Left ventricle myocardium inferior (tissue), 1 donor: ENCODE data around the gene ADPRM. TPM values are rescaled to one million over a fixed set of nuclear protein-coding genes. Genes with fewer than 3 reads are reported as not detected.

ENCODE experiments used
- DNase-seq: peaks from one replicate; pipeline ENCODE4 v3.0.0-alpha.2; 2020
- H3K27ac ChIP-seq: fragments of 200-600 bp; replicated peaks from 2 replicates; pipeline ENCODE4 v1.8.0; 2021
- H3K27me3 ChIP-seq: fragments of 200-600 bp; 2 replicates; pipeline ENCODE4 v1.8.0; 2021; ENCODE audit warnings: low read depth
- H3K36me3 ChIP-seq: fragments of 200-600 bp; 2 replicates; pipeline ENCODE4 v1.8.0; 2021
- H3K4me1 ChIP-seq: fragments of 200-600 bp; 2 replicates; pipeline ENCODE4 v1.8.0; 2021
- H3K4me3 ChIP-seq: fragments of 200-600 bp; 2 replicates; pipeline ENCODE4 v1.8.0; 2021; ENCODE audit warnings: mild to moderate bottlenecking, moderate library complexity
- H3K9me3 ChIP-seq: fragments of 200-600 bp; replicated peaks from 2 replicates; pipeline ENCODE4 v1.8.0; 2021
- CTCF ChIP-seq: fragments of 200-600 bp; IDR thresholded peaks from 2 replicates; pipeline ENCODE4 v1.8.0; 2021; ENCODE audit warnings: antibody characterized with exemption, mild to moderate bottlenecking, borderline replicate concordance
- intact Hi-C: fragments of 100-400 bp; cut with micrococcal nuclease; formaldehyde crosslinking; loops from one replicate; pipeline ENCODE4 v1.11.0; 2022
- total RNA-seq: library from RNA; stranded (reverse); fragmentation: NEBNext Ultra II Directional; extraction: Animal tissue kit (Norgen Biotek cat#: 25700); gene quantifications from one replicate; pipeline ENCODE4 v1.2.1, GENCODE V29; 2021
- donor health status: DM: no; HTN: yes; CAD: no; lungs with severe emphysema.

The ADPRM gene
- total RNA-seq, 1 donor from 2014 or later, result 4.2 TPM

- no peak for TF ChIP-seq CTCF
- Histone ChIP-seq H3K27me3 (no peaks in the 10 kb centered on the region), H3K36me3 (peaks cover 29% of the 10 kb centered on the region), H3K27ac (no peak overlapping the region), H3K9me3 (no peaks in the 10 kb centered on the region), H3K4me1 (peaks cover 32% of the 10 kb centered on the region), H3K4me3 (no peak overlapping the region)
- intact Hi-C loops, result no loop called here
- DNase-seq, result no peak
Measured at GRCh38 chr17:10702574-10702973, 5.2 kb downstream of the ADPRM start.

- H3K4me3 ChIP-seq, result no peak overlapping the region
- no peak for DNase-seq
- no peaks in the 10 kb centered on the region for H3K9me3 ChIP-seq
- H3K4me1 ChIP-seq, result peaks cover 16% of the 10 kb centered on the region
- H3K27ac ChIP-seq, result no peak overlapping the region
- no peak for TF ChIP-seq CTCF
- peaks cover 51% of the 10 kb centered on the region for H3K36me3 ChIP-seq
- intact Hi-C loops, result no loop called here
- H3K27me3 ChIP-seq, result no peaks in the 10 kb centered on the region
Measured at GRCh38 chr17:10705727-10706126, 8.3 kb downstream of the ADPRM start.

- Histone ChIP-seq H3K27ac (no peak overlapping the region), H3K4me1 (peaks cover 4% of the 10 kb centered on the region), H3K9me3 (no peaks in the 10 kb centered on the region), H3K36me3 (peaks cover 44% of the 10 kb centered on the region), H3K4me3 (no peak overlapping the region), H3K27me3 (no peaks in the 10 kb centered on the region)
- TF ChIP-seq CTCF, result no peak
- no peak for DNase-seq
- intact Hi-C loops, result no loop called here
Measured at GRCh38 chr17:10713318-10713717, 15.9 kb downstream of the ADPRM start.

GRCh38 chr17:10716218-10716617 lies 18.8 kb downstream of the ADPRM start:
- H3K27ac ChIP-seq, result no peak overlapping the region
- peaks cover 2% of the 10 kb centered on the region for H3K4me1 ChIP-seq
- DNase-seq, result no peak
- H3K9me3 ChIP-seq, result no peaks in the 10 kb centered on the region
- TF ChIP-seq CTCF, result no peak
- intact Hi-C loops, result no loop called here
- peaks cover 27% of the 10 kb centered on the region for H3K36me3 ChIP-seq
- no peak overlapping the region for H3K4me3 ChIP-seq
- no peaks in the 10 kb centered on the region for H3K27me3 ChIP-seq

- Histone ChIP-seq H3K4me1 (no peaks in the 10 kb centered on the region), H3K27me3 (no peaks in the 10 kb centered on the region), H3K9me3 (no peaks in the 10 kb centered on the region), H3K27ac (no peak overlapping the region), H3K36me3 (peaks cover 22% of the 10 kb centered on the region), H3K4me3 (no peak overlapping the region)
- no peak for TF ChIP-seq CTCF
- DNase-seq, result no peak
- intact Hi-C loops, result no loop called here
Measured at GRCh38 chr17:10718547-10718946, 21.2 kb downstream of the ADPRM start.
